HepG2 (cell line): Measurements from ENCODE around the gene POU2AF3. TPM values are rescaled to one million over a fixed set of nuclear protein-coding genes. Genes with fewer than 3 reads are reported as not detected.

Experiments used
- ATAC-seq: fragments of 200-7000 bp; cut with Tn5 transposase; 3 replicates; pipeline ENCODE4 v1.9.1; 2020; ENCODE audit warnings: mild to moderate bottlenecking, moderate library complexity
- BruUV-seq: library from RNA; stranded (reverse); fragments of 400-500 nt; replicated peaks from 2 replicates; lab custom pipeline; 2021; lab: Mats Ljungman, UMichigan
- CTCF ChIA-PET: fragments of 300-600 bp; formaldehyde crosslinking; extraction: SDS; loops from one replicate; lab custom pipeline; 2021; ENCODE audit warnings: low total read pairs, inconsistent platforms, low intra/inter-chr PET ratio; lab: Yijun Ruan, JAX
- POLR2A ChIA-PET: fragments of 350-600 bp; sonication (Branson Sonifier 250); formaldehyde crosslinking; loops from one replicate; lab custom pipeline; 2020; ENCODE audit warnings: antibody characterized with exemption, inconsistent platforms; lab: Yijun Ruan, JAX
- DNase-seq: peaks from one replicate; pipeline ENCODE4 v3.0.0-alpha.2; 2015; ENCODE audit warnings: low spot score
- FAIRE-seq: peaks from 3 replicates; lab custom pipeline; 2011; peaks lifted over from hg19 to GRCh38; lab: Jason Lieb, UNC
- H2AFZ ChIP-seq: one replicate; pipeline ENCODE4 v1.6.1; 2011; ENCODE audit warnings: low read length, inconsistent platforms
- H3K27ac ChIP-seq: fragments of 300-600 bp; 3 replicates; pipeline ENCODE4 v1.8.0; 2011; ENCODE audit warnings: mixed run types, mild to moderate bottlenecking, mixed read lengths, low read length, inconsistent platforms; ENCODE audit not compliant: insufficient read depth; ENCODE audit errors: extremely low read length
- H3K27me3 ChIP-seq, 2 experiments: fragments of 200-600 bp in 1 of 2; 2 replicates in 1 of 2; 3 replicates in 1 of 2; pipeline versions ENCODE4 v1.6.0 to v1.8.0; 2011; ENCODE audit warnings: low read length in 2 of 2, mild to moderate bottlenecking in 2 of 2, moderate library complexity in 2 of 2, inconsistent platforms in 1 of 2; ENCODE audit not compliant: insufficient read depth in 2 of 2, control insufficient read depth in 1 of 2
- H3K36me3 ChIP-seq, 2 experiments: fragments of 200-600 bp in 1 of 2; replicated peaks in 1 of 2; 2 replicates in 1 of 2; 3 replicates in 1 of 2; pipeline versions ENCODE4 v1.5.1 to v1.8.0; 2011; ENCODE audit warnings: low read length in 2 of 2, inconsistent platforms in 1 of 2; ENCODE audit not compliant: insufficient read depth in 2 of 2, control insufficient read depth in 1 of 2
- H3K4me1 ChIP-seq: 2 replicates; pipeline ENCODE4 v1.5.1; 2012; ENCODE audit warnings: low read length, inconsistent platforms; ENCODE audit not compliant: insufficient read depth
- H3K4me2 ChIP-seq: 2 replicates; pipeline ENCODE4 v1.6.0; 2011; ENCODE audit warnings: low read depth, low read length, inconsistent platforms
- H3K4me3 ChIP-seq, 3 experiments: fragments of 200-600 bp in 1 of 3; sonication (generic), shearing (Covaris generic) in 1 of 3; replicated peaks in 1 of 3; 2 replicates each; pipeline ENCODE4 v1.5.1; 2011 to 2016; ENCODE audit warnings: low read length in 3 of 3, inconsistent platforms in 2 of 3, low read depth in 2 of 3, mild to moderate bottlenecking in 2 of 3, control low read depth in 1 of 3, mixed read lengths in 1 of 3; ENCODE audit not compliant: insufficient read depth in 1 of 3
- H3K79me2 ChIP-seq: one replicate; pipeline ENCODE4 v1.6.1; 2011; ENCODE audit warnings: low read length, inconsistent platforms; ENCODE audit not compliant: insufficient read depth
- H3K9ac ChIP-seq: 2 replicates; pipeline ENCODE4 v1.6.0; 2011; ENCODE audit warnings: mild to moderate bottlenecking, low read depth, low read length, inconsistent platforms; ENCODE audit not compliant: insufficient read depth
- H3K9me3 ChIP-seq: 2 replicates; pipeline ENCODE4 v1.5.1; 2012; ENCODE audit warnings: mild to moderate bottlenecking, low read length
- H4K20me1 ChIP-seq: 2 replicates; pipeline ENCODE4 v1.6.0; 2011; ENCODE audit warnings: inconsistent platforms, mild to moderate bottlenecking, low read length, moderate library complexity; ENCODE audit not compliant: insufficient read depth
- HNF4G ChIP-seq, 2 experiments: sonication (generic) in 1 of 2; formaldehyde crosslinking in 1 of 2; IDR thresholded peaks; 2 replicates each; pipeline versions ENCODE4 v1.4.0 to v1.6.1; 2011 to 2020; ENCODE audit warnings: borderline replicate concordance in 2 of 2, low read depth in 2 of 2, mild to moderate bottlenecking in 2 of 2, low read length in 1 of 2, missing genetic modification reagents in 1 of 2, moderate library complexity in 1 of 2
- HNRNPL ChIP-seq: fragments of 200-400 bp; formaldehyde crosslinking; IDR thresholded peaks from 2 replicates; pipeline ENCODE4 v1.6.1; 2017; ENCODE audit warnings: mild to moderate bottlenecking, low read depth, low read length
- HNRNPLL ChIP-seq: fragments of 200-400 bp; formaldehyde crosslinking; IDR thresholded peaks from 2 replicates; pipeline ENCODE4 v1.6.1; 2017; ENCODE audit warnings: mild to moderate bottlenecking, low read depth, low read length; ENCODE audit not compliant: poor library complexity, severe bottlenecking
- KDM5B ChIP-seq: sonication (generic); formaldehyde crosslinking; IDR thresholded peaks from 2 replicates; pipeline ENCODE4 v1.4.0; 2020; ENCODE audit warnings: missing genetic modification reagents, mild to moderate bottlenecking, borderline replicate concordance
- NR2C2 ChIP-seq: sonication (generic); formaldehyde crosslinking; IDR thresholded peaks from 2 replicates; pipeline ENCODE4 v1.4.0; 2020; ENCODE audit warnings: missing genetic modification reagents, mild to moderate bottlenecking, moderate library complexity, borderline replicate concordance
- PHF21A ChIP-seq: sonication (generic); formaldehyde crosslinking; IDR thresholded peaks from 2 replicates; pipeline ENCODE4 v1.5.0; 2020; ENCODE audit warnings: mild to moderate bottlenecking, missing genetic modification reagents
- POGZ ChIP-seq: sonication (generic); formaldehyde crosslinking; IDR thresholded peaks from 2 replicates; pipeline ENCODE4 v1.4.0; 2020; ENCODE audit warnings: mild to moderate bottlenecking, missing genetic modification reagents
- SALL1 ChIP-seq: sonication (generic); formaldehyde crosslinking; IDR thresholded peaks from 2 replicates; pipeline ENCODE4 v1.8.0; 2022; ENCODE audit warnings: mild to moderate bottlenecking, missing genetic modification reagents
- SIX4 ChIP-seq: sonication (generic); formaldehyde crosslinking; IDR thresholded peaks from 2 replicates; pipeline ENCODE4 v1.4.0; 2020; ENCODE audit warnings: missing genetic modification reagents
- SMARCE1 ChIP-seq: fragments of 450-650 bp; IDR thresholded peaks from 2 replicates; pipeline ENCODE4 v1.6.1; 2017; ENCODE audit warnings: borderline replicate concordance
- SP1 ChIP-seq, 2 experiments: fragments of 450-650 bp in 1 of 2; sonication (generic) in 1 of 2; formaldehyde crosslinking in 1 of 2; IDR thresholded peaks; 2 replicates each; pipeline versions ENCODE4 v1.4.0 to v1.6.1; 2016 to 2020; ENCODE audit warnings: missing genetic modification reagents in 1 of 2
- THAP7 ChIP-seq: sonication (generic); formaldehyde crosslinking; IDR thresholded peaks from 2 replicates; pipeline ENCODE4 v1.8.1; 2023; ENCODE audit warnings: mild to moderate bottlenecking, missing genetic modification reagents
- ZBTB7B ChIP-seq: sonication (generic); formaldehyde crosslinking; IDR thresholded peaks from 2 replicates; pipeline ENCODE4 v1.4.0; 2020; ENCODE audit warnings: missing genetic modification reagents
- ZMAT3 ChIP-seq: sonication (generic); formaldehyde crosslinking; conservative IDR thresholded peaks from 2 replicates; pipeline ENCODE4 v1.7.0; 2021; ENCODE audit warnings: missing genetic modification reagents
- ZNF121 ChIP-seq: sonication (generic); formaldehyde crosslinking; IDR thresholded peaks from 2 replicates; pipeline ENCODE4 v1.5.0; 2020; ENCODE audit warnings: mild to moderate bottlenecking, missing genetic modification reagents
- ZNF292 ChIP-seq: sonication (generic); formaldehyde crosslinking; IDR thresholded peaks from 2 replicates; pipeline ENCODE4 v1.8.1; 2022; ENCODE audit warnings: mild to moderate bottlenecking, low read depth, missing genetic modification reagents, borderline replicate concordance
- ZNF501 ChIP-seq: sonication (generic); formaldehyde crosslinking; IDR thresholded peaks from 2 replicates; pipeline ENCODE4 v1.5.1; 2020; ENCODE audit warnings: mild to moderate bottlenecking, moderate library complexity, missing genetic modification reagents
- WGBS: methylation state at CpG from one replicate; pipeline ENCODE4 v1.1.6; 2017; ENCODE audit warnings: low lambda C conversion rate; 5-methylcytosine and 5-hydroxymethylcytosine counted together
- in situ Hi-C: cut with HindIII; loops from 2 replicates; pipeline ENCODE4 v1.10.0; 2017; ENCODE audit warnings: low pct_unique_long_range_greater_than_20kb; ENCODE audit not compliant: extremely low pct_ligation_motif_present
- intact Hi-C: fragments of 100-400 bp; cut with micrococcal nuclease; formaldehyde crosslinking; loops from one replicate; pipeline ENCODE4 v1.10.0; 2022; ENCODE audit not compliant: unreplicated experiment
- polyA plus RNA-seq, 8 experiments: library from polyadenylated mRNA; depleted of rRNA in 3 of 8; stranded (reverse) in 7 of 8; unstranded in 1 of 8; fragments of >200 nt; fragmentation: Illumina TruSeq in 4 of 8; extraction: Trizol in 4 of 8; gene quantifications; 2 replicates each; pipeline versions ENCODE4 v1.2.1 to v1.2.3, GENCODE V29; 2011 to 2016; ENCODE audit warnings: low read depth in 4 of 8, missing spikeins in 1 of 8, mixed read lengths in 1 of 8; ENCODE audit not compliant: insufficient read depth in 1 of 8
- total RNA-seq, 5 experiments: library from RNA; depleted of rRNA; stranded (reverse); fragments of >200 nt; fragmentation: Illumina TruSeq; extraction: Trizol; gene quantifications; 2 replicates each; pipeline ENCODE4 v1.2.3, GENCODE V29; 2016; ENCODE audit warnings: low read depth in 1 of 5
- TF ChIP-seq, protein P1 (sequence below): sonication (generic); formaldehyde crosslinking; conservative IDR thresholded peaks from 2 replicates; pipeline ENCODE4 v1.4.0; 2020; ENCODE audit warnings: mild to moderate bottlenecking, missing genetic modification reagents, moderate library complexity

The POU2AF3 gene
- total and polyA plus RNA-seq, 2 of the 13 experiments (the other 11 are each of a cell fraction or from before 2014, with no cell fraction given): 7.8 to 71.2 TPM

DNA sequence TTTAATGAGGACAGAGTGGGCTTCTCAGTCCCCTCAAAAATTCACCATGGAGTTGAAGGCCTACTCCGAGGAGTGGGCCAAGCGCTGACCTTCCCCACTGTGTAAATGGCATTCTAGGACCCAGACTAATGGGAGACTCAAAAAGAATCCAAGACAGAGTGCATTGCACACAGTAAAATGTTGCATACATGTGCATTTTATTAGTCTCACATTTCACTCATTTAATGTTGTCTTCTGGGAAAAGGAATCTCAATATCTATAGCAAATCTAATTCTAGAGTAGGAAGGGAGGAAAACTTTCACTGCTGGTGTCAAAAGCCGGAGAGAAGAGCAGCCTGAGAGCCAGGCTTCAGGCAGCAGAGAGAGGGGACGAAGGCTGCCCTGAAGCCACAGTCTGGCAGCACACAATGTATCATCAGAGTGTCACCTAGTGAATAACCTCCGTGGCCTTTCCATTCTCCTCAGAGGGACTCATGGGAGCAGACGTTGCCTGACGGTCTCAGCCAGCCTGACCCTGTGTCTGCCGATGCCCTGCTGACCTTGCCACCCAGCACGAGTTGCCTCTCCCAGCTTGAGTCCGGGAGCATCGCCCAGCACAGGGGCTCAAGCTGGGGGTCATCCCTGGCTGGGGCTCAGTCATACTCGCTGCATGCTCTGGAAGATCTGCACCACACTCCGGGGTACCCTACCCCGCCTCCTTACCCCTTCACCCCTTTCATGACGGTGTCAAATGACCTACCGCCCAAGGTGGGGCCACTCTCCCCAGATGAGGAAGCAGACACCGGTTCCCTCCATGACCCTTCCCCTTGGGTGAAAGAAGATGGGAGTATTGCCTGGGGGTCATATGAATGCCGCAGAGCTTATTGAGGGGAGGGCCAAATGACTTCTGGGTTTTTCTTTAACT lies 12.9 kb upstream of the POU2AF3 start:
- no peaks in the 10 kb centered on the region for H3K79me2 ChIP-seq
- peak; percentile 84 for ATAC-seq
- in situ Hi-C loops (no loop called here), intact Hi-C loops (loop anchor here (1.0 kb wide), 1 partner anchor 75 kb away; no protein-coding TSS in a partner anchor)
- no peaks in the 10 kb centered on the region for H3K36me3 ChIP-seq
- POLR2A ChIA-PET: interaction anchor here (2.5 to 2.8 kb wide), 2 partner anchors 14 to 138 kb away, joined by 8 to 9 read pairs; partner anchors contain the start of gene POU2AF3
- H3K4me3 ChIP-seq: peak overlapping the region in 1 of 3 experiments; percentile 59; a peak in 2 of 6 replicates
- no peaks in the 10 kb centered on the region for H3K9me3 ChIP-seq
- peak overlapping the region; percentile 31 for H2AFZ ChIP-seq
- no peaks in the 10 kb centered on the region for H3K27me3 ChIP-seq
- peak overlapping the region; percentile 25 for H3K9ac ChIP-seq
- 49% methylated on average over 10 of the region's 18 CpGs for WGBS
- peak; percentile 67 for FAIRE-seq
- peak overlapping the region; percentile 41 for H3K27ac ChIP-seq
- peaks cover 76% of the 10 kb centered on the region for H3K4me1 ChIP-seq
- CTCF ChIA-PET: interaction anchor here (4.7 to 5.8 kb wide), 2 partner anchors 138 to 161 kb away, joined by 36 to 108 read pairs; no protein-coding TSS in a partner anchor
- H4K20me1 ChIP-seq: no peaks in the 10 kb centered on the region
- peak; percentile 25 for DNase-seq
- peak overlapping the region; percentile 64 for H3K4me2 ChIP-seq
- BruUV-seq: no TSS peak
- TF ChIP-seq SP1 (IDR thresholded peaks at IDR 0.05) (no peak), SP1 (CRISPR knock-in tag; IDR thresholded peaks at IDR 0.05) (no peak), KDM5B (CRISPR knock-in tag) (0 out of 2 replicates have a peak, but pooled peaks have one; percentile 63), HNRNPLL (peak; percentile 23), PHF21A (CRISPR knock-in tag) (peak; percentile 47; the same call in 1 of the 2 replicates), ZNF501 (CRISPR knock-in tag) (0 out of 2 replicates have a peak, but pooled peaks have one; percentile 32), HNRNPL (peak; percentile 95), ZBTB7B (0 out of 2 replicates have a peak, but pooled peaks have one; percentile 50), ZMAT3 (0 out of 2 replicates have a peak, but pooled peaks have one; percentile 34), SIX4 (peak; percentile 71; the same call in 1 of the 2 replicates), ZNF121 (CRISPR knock-in tag) (no peak), HNF4G (IDR thresholded peaks at IDR 0.05; ENCODE audit: borderline replicate concordance, low read depth, low read length) (0 out of 2 replicates have a peak, but pooled peaks have one; percentile 21), HNF4G (CRISPR knock-in tag; IDR thresholded peaks at IDR 0.05; ENCODE audit: borderline replicate concordance, low read depth) (no peak), SALL1 (peak; percentile 10; the same call in 1 of the 2 replicates), NR2C2 (CRISPR knock-in tag) (peak; percentile 70), POGZ (CRISPR knock-in tag) (0 out of 2 replicates have a peak, but pooled peaks have one; percentile 33), THAP7 (CRISPR knock-in tag) (peak; percentile 44; the same call in 1 of the 2 replicates), SMARCE1 (no peak), ZNF292 (peak; percentile 82)
- TF ChIP-seq, protein P1, sequence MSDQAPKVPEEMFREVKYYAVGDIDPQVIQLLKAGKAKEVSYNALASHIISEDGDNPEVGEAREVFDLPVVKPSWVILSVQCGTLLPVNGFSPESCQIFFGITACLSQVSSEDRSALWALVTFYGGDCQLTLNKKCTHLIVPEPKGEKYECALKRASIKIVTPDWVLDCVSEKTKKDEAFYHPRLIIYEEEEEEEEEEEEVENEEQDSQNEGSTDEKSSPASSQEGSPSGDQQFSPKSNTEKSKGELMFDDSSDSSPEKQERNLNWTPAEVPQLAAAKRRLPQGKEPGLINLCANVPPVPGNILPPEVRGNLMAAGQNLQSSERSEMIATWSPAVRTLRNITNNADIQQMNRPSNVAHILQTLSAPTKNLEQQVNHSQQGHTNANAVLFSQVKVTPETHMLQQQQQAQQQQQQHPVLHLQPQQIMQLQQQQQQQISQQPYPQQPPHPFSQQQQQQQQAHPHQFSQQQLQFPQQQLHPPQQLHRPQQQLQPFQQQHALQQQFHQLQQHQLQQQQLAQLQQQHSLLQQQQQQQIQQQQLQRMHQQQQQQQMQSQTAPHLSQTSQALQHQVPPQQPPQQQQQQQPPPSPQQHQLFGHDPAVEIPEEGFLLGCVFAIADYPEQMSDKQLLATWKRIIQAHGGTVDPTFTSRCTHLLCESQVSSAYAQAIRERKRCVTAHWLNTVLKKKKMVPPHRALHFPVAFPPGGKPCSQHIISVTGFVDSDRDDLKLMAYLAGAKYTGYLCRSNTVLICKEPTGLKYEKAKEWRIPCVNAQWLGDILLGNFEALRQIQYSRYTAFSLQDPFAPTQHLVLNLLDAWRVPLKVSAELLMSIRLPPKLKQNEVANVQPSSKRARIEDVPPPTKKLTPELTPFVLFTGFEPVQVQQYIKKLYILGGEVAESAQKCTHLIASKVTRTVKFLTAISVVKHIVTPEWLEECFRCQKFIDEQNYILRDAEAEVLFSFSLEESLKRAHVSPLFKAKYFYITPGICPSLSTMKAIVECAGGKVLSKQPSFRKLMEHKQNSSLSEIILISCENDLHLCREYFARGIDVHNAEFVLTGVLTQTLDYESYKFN (CRISPR knock-in tag): peak; percentile 54
